Stimulated activated CD8-positive, alpha-beta memory T cell treated with anti-CD3 and anti-CD28 coated beads, Interleukin-15, amount 100 ng/mL, for 4 hours (primary cell): ENCODE data around the gene PGBD4.
"Not testable (repeated sequence)": the region's sequence is repeated elsewhere in the genome, so short reads cannot be mapped to it uniquely, and the experiment has no call there.

Source experiments
- DNase-seq, 2 donors: peaks; one replicate each; pipeline ENCODE4 v3.0.0-alpha.2; 2020; ENCODE audit warnings: low read depth in 2 of 2

The PGBD4 gene

GRCh38 chr15:34114215-34114614, 12.3 kb downstream of the PGBD4 start:
- no peak for DNase-seq

- no peak for DNase-seq
Measured at GRCh38 chr15:34114739-34115138, 12.9 kb downstream of the PGBD4 start.

- no peak for DNase-seq
Measured at GRCh38 chr15:34116620-34117019, 14.7 kb downstream of the PGBD4 start.

GRCh38 chr15:34119291-34119690, 17.4 kb downstream of the PGBD4 start:
- no peak for DNase-seq

GRCh38 chr15:34120420-34120819, 18.5 kb downstream of the PGBD4 start:
- DNase-seq = not testable (repeated sequence)

GRCh38 chr15:34121786-34122185, 19.9 kb downstream of the PGBD4 start:
- not testable (repeated sequence) for DNase-seq

- DNase-seq = no peak
Measured at GRCh38 chr15:34122771-34123183, 20.9 kb downstream of the PGBD4 start.

GRCh38 chr15:34124651-34125050, 22.8 kb downstream of the PGBD4 start:
- DNase-seq = no peak

- no peak for DNase-seq
Measured at GRCh38 chr15:34125945-34126344, 24.1 kb downstream of the PGBD4 start.

GRCh38 chr15:34126522-34126921, 24.6 kb downstream of the PGBD4 start:
- DNase-seq = no peak

- no peak for DNase-seq
Measured at GRCh38 chr15:34128898-34129297, 27.0 kb downstream of the PGBD4 start.

- no peak for DNase-seq
Measured at GRCh38 chr15:34132881-34133280, 31.0 kb downstream of the PGBD4 start.

GRCh38 chr15:34133511-34133910, 31.6 kb downstream of the PGBD4 start:
- no peak for DNase-seq

GRCh38 chr15:34147371-34148140, 45.7 kb downstream of the PGBD4 start:
- DNase-seq = no peak

GRCh38 chr15:34154725-34155204, 52.9 kb downstream of the PGBD4 start:
- DNase-seq = no peak

- no peak for DNase-seq
Measured at GRCh38 chr15:34155859-34156258, 54.0 kb downstream of the PGBD4 start.
